K562 (cell line): Measurements from ENCODE around the gene TSC22D3. TPM values are rescaled to one million over a fixed set of nuclear protein-coding genes. Genes with fewer than 3 reads are reported as not detected.
"Not testable (repeated sequence)": the region's sequence is repeated elsewhere in the genome, so short reads cannot be mapped to it uniquely, and the experiment has no call there.

Experiments used
- ATAC-seq: fragments of 200-7000 bp; cut with Tn5 transposase; 3 replicates; pipeline ENCODE4 v1.9.1; 2020; ENCODE audit warnings: moderate library complexity
- BruUV-seq: library from RNA; stranded (reverse); fragments of 400-500 nt; replicated peaks from 2 replicates; lab custom pipeline; 2021; lab: Mats Ljungman, UMichigan
- CTCF ChIA-PET: fragments of 300-600 bp; formaldehyde crosslinking; extraction: SDS; loops from one replicate; lab custom pipeline; 2021; ENCODE audit warnings: low intra/inter-chr PET ratio; lab: Yijun Ruan, JAX
- POLR2A ChIA-PET: fragments of 300-600, 350-650 bp; sonication (Branson Sonifier 250); formaldehyde crosslinking; extraction: SDS; loops from one replicate; lab custom pipeline; 2021; ENCODE audit warnings: antibody characterized with exemption, inconsistent platforms; lab: Yijun Ruan, JAX
- DNase-seq, 4 experiments: peaks; one replicate each; pipeline versions ENCODE4 v3.0.0 to v3.0.0-alpha.2; 2011 to 2018; ENCODE audit warnings: low spot score in 3 of 4, mixed read lengths in 3 of 4; ENCODE audit errors: extremely low read depth in 1 of 4
- FAIRE-seq: peaks from 2 replicates; lab custom pipeline; 2011; peaks lifted over from hg19 to GRCh38; lab: Jason Lieb, UNC
- H2AFZ ChIP-seq: 2 replicates; pipeline ENCODE4 v1.6.0; 2011; ENCODE audit warnings: low read depth, low read length, control low read depth, inconsistent platforms
- H3K27ac ChIP-seq: fragments of 200-600 bp; 3 replicates; pipeline ENCODE4 v1.8.0; 2011; ENCODE audit warnings: low read depth, mild to moderate bottlenecking, control low read depth, inconsistent platforms, low read length, moderate library complexity, mixed read lengths; ENCODE audit errors: extremely low read depth
- H3K27me3 ChIP-seq, 2 experiments: fragments of 300-600 bp in 1 of 2; 2 replicates in 1 of 2; 3 replicates in 1 of 2; pipeline versions ENCODE4 v1.6.0 to v1.8.0; 2011; ENCODE audit warnings: inconsistent platforms in 2 of 2, low read length in 2 of 2, mild to moderate bottlenecking in 1 of 2, mixed read lengths in 1 of 2, moderate library complexity in 1 of 2; ENCODE audit not compliant: control insufficient read depth in 2 of 2, insufficient read depth in 2 of 2
- H3K36me3 ChIP-seq: fragments of 300-600 bp; 3 replicates; pipeline ENCODE4 v1.8.0; 2011; ENCODE audit warnings: mild to moderate bottlenecking, low read length, inconsistent platforms; ENCODE audit not compliant: control insufficient read depth, insufficient read depth
- H3K4me1 ChIP-seq, 2 experiments: fragments of 200-600 bp in 1 of 2; replicated peaks in 1 of 2; 2 replicates in 1 of 2; 3 replicates in 1 of 2; pipeline versions ENCODE4 v1.5.1 to v1.8.0; 2011; ENCODE audit warnings: inconsistent platforms in 2 of 2, low read length in 2 of 2, mild to moderate bottlenecking in 1 of 2, mixed read lengths in 1 of 2, moderate library complexity in 1 of 2; ENCODE audit not compliant: control insufficient read depth in 2 of 2, insufficient read depth in 2 of 2
- H3K4me2 ChIP-seq: 2 replicates; pipeline ENCODE4 v1.6.1; 2011; ENCODE audit warnings: low read length, control low read depth, inconsistent platforms, mixed read lengths; ENCODE audit not compliant: insufficient read depth
- H3K4me3 ChIP-seq: fragments of 200-600 bp; sonication (generic), shearing (Covaris generic); 2 replicates; pipeline ENCODE4 v1.5.1; 2016; ENCODE audit warnings: control low read depth, inconsistent platforms
- H3K79me2 ChIP-seq: fragments of 200-600 bp; 3 replicates; pipeline ENCODE4 v1.8.0; 2011; ENCODE audit warnings: low read length, inconsistent platforms; ENCODE audit not compliant: control insufficient read depth, insufficient read depth
- H3K9ac ChIP-seq, 2 experiments: 2 replicates each; pipeline versions ENCODE4 v1.6.0 to v1.6.1; 2011; ENCODE audit warnings: low read depth in 2 of 2, low read length in 2 of 2, control low read depth in 1 of 2, inconsistent platforms in 1 of 2, mild to moderate bottlenecking in 1 of 2, mixed read lengths in 1 of 2; ENCODE audit not compliant: insufficient read depth in 1 of 2
- H3K9me1 ChIP-seq: one replicate; pipeline ENCODE4 v1.6.0; 2011; ENCODE audit warnings: inconsistent platforms, mild to moderate bottlenecking, low read length, moderate library complexity; ENCODE audit not compliant: control insufficient read depth, insufficient read depth
- H3K9me3 ChIP-seq: replicated peaks from 2 replicates; pipeline ENCODE4 v1.5.1; 2011; ENCODE audit warnings: low read depth, low read length, inconsistent platforms; ENCODE audit not compliant: control insufficient read depth, insufficient read depth
- H4K20me1 ChIP-seq: replicated peaks from 2 replicates; pipeline ENCODE4 v1.6.1; 2011; ENCODE audit warnings: low read length, inconsistent platforms, mixed read lengths; ENCODE audit not compliant: control insufficient read depth, insufficient read depth
- CEBPZ ChIP-seq: fragments of 150-350 bp; IDR thresholded peaks from 2 replicates; pipeline ENCODE4 v1.6.1; 2014; ENCODE audit warnings: low read depth, mild to moderate bottlenecking, low read length, borderline replicate concordance
- KDM1A ChIP-seq, 2 experiments: fragments of 450-650 bp; IDR thresholded peaks; 2 replicates each; pipeline ENCODE4 v1.6.1; 2016; ENCODE audit warnings: mild to moderate bottlenecking in 2 of 2
- NFIC ChIP-seq: fragments of 450-650 bp; IDR thresholded peaks from 2 replicates; pipeline ENCODE4 v1.6.1; 2017; ENCODE audit warnings: mild to moderate bottlenecking, inconsistent platforms
- ZFP36 ChIP-seq: fragments of 150-350 bp; IDR thresholded peaks from 2 replicates; pipeline ENCODE4 v1.6.1; 2018; ENCODE audit warnings: low read length, low read depth; ENCODE audit not compliant: partially characterized antibody
- ZNF175 ChIP-seq: fragments of 200-800 bp; sonication (Bioruptor generic); IDR thresholded peaks from 2 replicates; pipeline ENCODE4 v1.6.1; 2016; ENCODE audit warnings: low read depth, mild to moderate bottlenecking, missing genetic modification characterization, missing compliant biosample characterization
- WGBS: fragments of 100-300 bp; shearing (Covaris generic); methylation state at CpG from one replicate; pipeline ENCODE4 v1.1.6; 2016; ENCODE audit warnings: low coverage, mixed read lengths; ENCODE audit not compliant: insufficient coverage; ENCODE audit errors: missing lambda C conversion rate; 5-methylcytosine and 5-hydroxymethylcytosine counted together
- in situ Hi-C: fragments of 300-500 bp; cut with MboI; formaldehyde crosslinking; loops from 4 replicates; pipeline ENCODE4 v1.15.0; 2018; ENCODE audit warnings: inconsistent platforms, mixed read lengths
- intact Hi-C: fragments of 100-400 bp; cut with micrococcal nuclease; formaldehyde crosslinking; loops from 2 replicates; pipeline ENCODE4 v1.14.2; 2022
- polyA plus RNA-seq, 8 experiments: library from polyadenylated mRNA; depleted of rRNA in 4 of 8; stranded (reverse) in 5 of 8; unstranded in 3 of 8; fragments of >200 nt; fragmentation: Nextera tagmentation in 2 of 8; fragmentation: Illumina TruSeq in 1 of 8; extraction: Ambion mirVana in 2 of 8; extraction: Trizol in 1 of 8; gene quantifications; 2 replicates each; pipeline versions ENCODE4 v1.2.1 to v1.2.3, GENCODE V29; 2011 to 2014; ENCODE audit warnings: inconsistent platforms in 1 of 8, missing spikeins in 1 of 8
- total RNA-seq, 7 experiments: library from RNA; depleted of rRNA in 6 of 7; stranded (reverse); fragments of >200 nt in 6 of 7; fragmentation: Illumina TruSeq in 2 of 7; extraction: Trizol in 2 of 7; gene quantifications; 2 replicates each; pipeline versions ENCODE4 v1.2.1 to v1.2.3, GENCODE V29; 2011 to 2021; ENCODE audit warnings: low replicate concordance in 1 of 7

The TSC22D3 gene
- total and polyA plus RNA-seq, 9 of the 15 experiments (the other 6 are each of a cell fraction or from before 2014, with no cell fraction given): 0.48 to 3.0 (median 0.87) TPM

- no peak for ATAC-seq
- in situ Hi-C loops (no loop called here), intact Hi-C loops (no loop called here)
- no peak overlapping the region for H2AFZ ChIP-seq
- H3K4me1 ChIP-seq: no peaks in the 10 kb centered on the region
- no peaks in the 10 kb centered on the region for H4K20me1 ChIP-seq
- H3K27ac ChIP-seq: no peak overlapping the region
- no peak overlapping the region for H3K4me2 ChIP-seq
- peak in 1 of 4 experiments; percentile 1 for DNase-seq
- CTCF ChIA-PET: no interaction called here
- POLR2A ChIA-PET: no interaction called here
- H3K79me2 ChIP-seq: no peaks in the 10 kb centered on the region
- TF ChIP-seq ZNF175 (CRISPR knock-in tag) (no peak), CEBPZ (peak; percentile 69), NFIC (0 out of 2 replicates have a peak, but pooled peaks have one; percentile 25), KDM1A (IDR thresholded peaks at IDR 0.05) (no peak), ZFP36 (peak; percentile 92)
- no peak for FAIRE-seq
- H3K27me3 ChIP-seq: no peaks in the 10 kb centered on the region
- H3K9me1 ChIP-seq: no peaks in the 10 kb centered on the region
- H3K9ac ChIP-seq: no peak overlapping the region
- no peaks in the 10 kb centered on the region for H3K9me3 ChIP-seq
- no peak overlapping the region for H3K4me3 ChIP-seq
- no TSS peak for BruUV-seq
- no peaks in the 10 kb centered on the region for H3K36me3 ChIP-seq
These were observed 43.4 kb upstream of the TSC22D3 start for GRCh38 chrX:107818900-107819521.

GRCh38 chrX:107810053-107810452 is 34.5 kb upstream of the TSC22D3 start:
- H2AFZ ChIP-seq, H3K27ac ChIP-seq, POLR2A ChIA-PET, H3K36me3 ChIP-seq, ATAC-seq, H3K4me2 ChIP-seq, H3K27me3 ChIP-seq, H4K20me1 ChIP-seq, H3K9me3 ChIP-seq, DNase-seq, H3K4me3 ChIP-seq, FAIRE-seq, H3K79me2 ChIP-seq, BruUV-seq, H3K9ac ChIP-seq, H3K4me1 ChIP-seq, intact Hi-C loops, CTCF ChIA-PET, H3K9me1 ChIP-seq, in situ Hi-C loops: not testable (repeated sequence)
- 22% methylated on average over 10 of the region's 10 CpGs for WGBS
